Epithelial cell of prostate (primary cell): ENCODE measurements around the gene FAM217A.
"Not testable (repeated sequence)": the region's sequence is repeated elsewhere in the genome, so short reads cannot be mapped to it uniquely, and the experiment has no call there.

Source experiments
- DNase-seq: peaks from one replicate; pipeline ENCODE4 v3.0.0-alpha.2; 2011; ENCODE audit warnings: low read depth, low spot score
- H3K27ac ChIP-seq: fragments of 450-650 bp; 2 replicates; pipeline ENCODE4 v1.5.1; 2017; ENCODE audit warnings: mild to moderate bottlenecking

Gene FAM217A, protein sequence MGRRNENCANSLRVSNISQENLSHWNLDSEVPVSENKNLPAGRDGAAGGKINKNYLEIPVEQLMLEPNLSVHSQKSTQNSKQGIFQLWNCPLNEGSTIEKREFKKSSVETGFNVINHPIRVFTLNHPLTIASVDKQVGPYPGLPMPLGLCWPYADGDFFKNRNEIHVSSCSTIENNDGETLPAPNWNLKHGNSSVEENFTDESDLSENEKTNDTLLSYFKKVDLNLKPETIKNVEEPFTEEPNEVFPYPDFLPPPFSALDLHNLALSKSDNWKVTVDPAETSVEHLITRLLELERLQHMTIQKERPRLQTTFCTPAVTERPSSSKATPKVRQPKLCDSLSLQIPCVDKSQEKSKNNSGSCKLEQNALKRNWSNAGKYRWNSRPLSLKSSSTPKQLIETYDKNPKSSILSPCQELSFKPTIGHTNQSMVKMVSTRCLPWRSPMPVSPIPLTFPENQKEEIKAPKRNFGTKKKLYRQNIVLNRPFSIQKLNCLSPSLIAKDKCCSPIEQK

DNA sequence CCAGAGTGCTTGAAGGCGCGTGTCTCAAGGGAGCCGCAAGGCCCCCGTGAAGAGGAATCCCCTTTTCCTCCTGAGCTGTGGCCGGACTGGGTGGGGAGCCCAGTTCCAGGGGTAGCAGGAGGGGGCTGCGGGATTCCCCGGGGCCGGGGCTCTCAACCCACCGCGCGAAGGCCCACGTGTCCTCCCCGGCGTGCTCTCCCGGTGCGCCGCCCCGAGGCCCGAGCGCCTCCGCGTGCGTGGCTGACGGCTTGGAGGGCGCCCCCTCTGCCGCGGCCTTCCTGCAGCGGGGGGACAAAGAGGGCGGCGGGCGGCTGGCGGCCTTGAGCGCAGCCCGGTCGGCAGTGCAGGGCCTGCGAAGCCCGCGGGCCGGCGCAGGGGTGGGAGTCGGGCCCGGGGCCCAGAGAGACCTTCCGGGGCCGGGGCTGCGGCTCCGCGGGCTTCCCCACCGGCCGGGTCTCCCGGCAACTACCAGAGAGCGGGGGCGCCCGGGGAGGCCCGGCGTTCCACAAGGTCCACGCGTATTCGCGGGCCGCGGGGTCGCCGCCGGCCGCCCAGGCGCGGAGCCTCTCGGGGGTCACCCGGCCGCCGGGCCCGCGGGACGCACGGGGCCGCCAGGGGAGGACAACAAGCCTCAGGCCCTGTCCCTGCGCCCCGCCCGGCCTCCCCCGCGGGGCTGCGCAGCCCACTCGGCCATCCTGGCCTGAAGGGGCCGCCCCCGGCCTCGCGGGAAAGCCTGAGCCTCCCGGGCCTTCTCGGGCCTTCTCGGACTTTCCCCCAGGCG, at the start of gene FAM217A:
FAM217A (minus strand) TSS at position 447 of the 781 bp plus-strand sequence. CDS start 1,723 bp downstream, outside the sequence.
- DNase-seq = no peak
- no peak within 1 kb of the TSS for H3K27ac ChIP-seq

DNA sequence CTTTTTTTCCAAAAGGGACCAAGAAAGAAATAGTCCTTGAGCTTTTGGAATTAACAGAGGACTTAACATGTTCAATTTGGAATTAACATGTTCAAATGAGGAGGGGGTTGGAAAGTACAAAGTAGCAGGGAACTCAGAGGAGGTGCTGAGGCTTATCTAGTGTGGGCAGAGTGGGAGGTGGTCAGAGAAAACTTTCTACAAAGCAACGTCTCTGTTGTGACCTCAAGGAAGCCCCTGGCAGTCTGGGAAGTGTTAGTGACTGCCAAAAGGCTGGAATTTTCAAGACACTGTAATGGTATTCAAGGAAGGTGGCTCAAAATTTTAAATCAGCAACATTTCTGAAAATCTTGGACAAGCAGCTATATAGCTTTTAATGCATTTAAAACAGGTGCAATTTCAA, 49.1 kb upstream of the FAM217A start:
- DNase-seq = no peak
- no peak overlapping the region for H3K27ac ChIP-seq

DNA sequence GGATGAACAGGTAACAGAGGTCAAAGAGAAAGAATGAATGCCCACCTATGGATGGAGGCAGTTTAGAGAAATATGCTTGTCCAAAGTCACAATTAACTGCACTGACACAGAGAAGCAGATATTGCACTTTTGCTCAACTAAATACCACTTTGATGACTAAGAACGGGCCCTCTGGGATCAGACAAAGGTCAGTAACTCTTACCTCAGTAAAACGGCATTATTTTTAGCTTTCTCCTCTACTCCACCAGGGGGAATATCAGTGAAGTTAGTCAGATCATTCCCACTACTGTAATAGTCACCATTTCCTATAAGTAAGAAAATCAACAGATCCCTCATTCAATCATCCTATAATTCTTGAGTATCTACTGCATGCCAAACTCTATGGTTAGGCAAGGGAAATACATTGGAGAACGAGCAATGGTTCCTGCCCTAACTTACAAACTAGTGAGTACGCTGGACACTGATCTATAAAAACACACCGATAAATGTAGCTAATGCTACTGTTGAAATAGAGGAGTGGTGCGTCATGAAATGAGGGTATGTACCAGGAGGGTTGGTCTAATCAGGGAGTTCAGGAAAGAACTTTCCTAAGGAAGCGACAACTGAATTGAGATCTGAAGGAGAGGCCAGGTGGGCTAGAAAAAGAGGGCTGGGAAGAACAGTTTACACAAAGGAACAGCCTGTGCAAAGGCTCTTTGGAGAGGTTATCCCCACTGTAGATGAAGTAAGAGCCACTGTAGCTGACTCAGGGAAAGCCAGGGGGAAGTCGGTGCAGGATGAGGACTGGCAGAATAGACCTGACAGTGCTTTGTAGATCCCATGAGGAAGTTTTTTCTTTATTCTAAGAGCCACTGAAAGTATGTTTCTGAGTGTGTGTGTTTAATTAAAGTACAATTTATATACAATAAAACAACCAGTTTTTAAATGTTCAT, 47.3 kb upstream of the FAM217A start:
- H3K27ac ChIP-seq = peak overlapping the region; percentile 11
- DNase-seq = peak; percentile 26

DNA sequence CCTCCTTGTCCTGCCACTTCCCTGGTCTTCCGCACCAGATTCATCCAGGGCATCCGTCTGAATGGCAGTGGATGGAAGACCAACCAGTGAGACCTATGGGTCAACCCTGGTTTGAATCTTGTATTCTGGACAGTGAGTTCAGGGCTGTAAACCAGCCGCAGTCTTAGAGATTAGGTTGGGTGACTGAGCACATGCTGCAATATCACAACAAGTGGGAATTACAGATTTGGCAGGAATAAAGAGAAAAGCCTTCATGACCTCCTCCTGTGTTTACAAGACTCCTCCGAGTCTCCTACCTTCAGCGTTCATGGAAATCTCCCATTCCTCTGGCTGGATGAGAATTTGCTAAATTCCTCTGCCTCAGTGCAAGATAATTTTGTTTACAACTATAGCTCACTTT, 46.6 kb upstream of the FAM217A start:
- no peak overlapping the region for H3K27ac ChIP-seq
- DNase-seq = no peak

DNA sequence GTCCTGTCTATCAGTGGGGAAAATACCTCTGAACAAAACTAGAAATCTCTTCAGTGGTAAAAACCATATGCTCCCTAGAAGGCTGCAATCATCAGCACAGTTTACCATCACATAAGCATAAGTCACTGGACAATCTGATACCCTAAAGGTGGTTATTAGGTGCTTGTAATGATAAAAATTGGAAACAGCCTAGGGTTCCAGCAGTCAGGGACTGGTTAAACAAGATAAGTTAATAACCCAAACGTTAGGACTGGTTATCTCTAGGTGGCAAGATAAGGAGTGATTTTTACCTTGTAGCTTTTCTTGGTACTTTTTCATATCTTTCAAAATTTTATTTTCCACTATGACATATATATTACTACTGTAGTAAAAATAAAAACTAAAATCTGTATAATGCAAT, 45.4 kb upstream of the FAM217A start:
- DNase-seq = no peak
- H3K27ac ChIP-seq = no peak overlapping the region

DNA sequence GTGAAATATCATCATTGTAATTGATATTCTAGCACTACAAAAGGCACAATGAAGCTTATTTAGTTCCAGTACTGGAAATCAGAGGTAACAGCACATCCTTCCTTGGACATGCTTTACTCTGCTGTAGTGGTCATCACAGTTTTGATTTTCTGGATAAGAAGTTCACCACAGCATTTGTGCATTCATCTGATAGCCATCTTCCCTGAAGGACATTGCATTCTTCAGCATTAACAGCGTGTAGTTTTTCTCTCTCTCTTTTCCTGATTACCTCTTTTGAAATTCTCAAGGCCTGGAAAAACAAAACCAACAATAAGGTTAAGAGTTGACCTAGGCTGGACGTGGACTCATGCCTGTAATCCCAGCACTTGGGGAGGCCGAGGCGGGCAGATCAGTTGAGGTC, 36.8 kb upstream of the FAM217A start:
- no peak overlapping the region for H3K27ac ChIP-seq
- DNase-seq = no peak

- DNase-seq = no peak
- H3K27ac ChIP-seq = no peak overlapping the region
Observed at GRCh38 chr6:4114123-4114522, 35.2 kb upstream of the FAM217A start.

- no peak overlapping the region for H3K27ac ChIP-seq
- no peak for DNase-seq
Observed at GRCh38 chr6:4113649-4114048, 34.7 kb upstream of the FAM217A start.

DNA sequence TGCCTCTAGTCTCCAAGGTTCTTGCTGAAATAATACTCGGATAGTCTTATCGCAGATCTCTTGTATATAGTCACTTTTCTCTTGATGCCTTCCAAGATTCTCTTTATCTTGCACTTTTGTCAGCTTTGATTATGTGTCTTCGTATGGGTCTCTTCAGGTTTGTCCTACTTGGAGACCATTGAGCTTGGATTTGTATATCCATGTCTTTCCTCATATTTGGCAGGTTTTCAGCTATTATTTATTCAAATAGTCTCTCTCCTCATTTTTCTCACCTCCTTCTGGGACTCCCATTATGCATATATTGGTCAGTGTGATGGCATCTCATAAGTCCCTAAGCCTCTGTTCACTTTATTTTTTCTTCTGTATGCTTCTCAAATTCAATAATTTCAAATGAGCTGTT, 33.4 kb upstream of the FAM217A start:
- no peak for DNase-seq
- no peak overlapping the region for H3K27ac ChIP-seq

- not testable (repeated sequence) for H3K27ac ChIP-seq, DNase-seq
Observed at GRCh38 chr6:4109363-4109815, 30.5 kb upstream of the FAM217A start.

DNA sequence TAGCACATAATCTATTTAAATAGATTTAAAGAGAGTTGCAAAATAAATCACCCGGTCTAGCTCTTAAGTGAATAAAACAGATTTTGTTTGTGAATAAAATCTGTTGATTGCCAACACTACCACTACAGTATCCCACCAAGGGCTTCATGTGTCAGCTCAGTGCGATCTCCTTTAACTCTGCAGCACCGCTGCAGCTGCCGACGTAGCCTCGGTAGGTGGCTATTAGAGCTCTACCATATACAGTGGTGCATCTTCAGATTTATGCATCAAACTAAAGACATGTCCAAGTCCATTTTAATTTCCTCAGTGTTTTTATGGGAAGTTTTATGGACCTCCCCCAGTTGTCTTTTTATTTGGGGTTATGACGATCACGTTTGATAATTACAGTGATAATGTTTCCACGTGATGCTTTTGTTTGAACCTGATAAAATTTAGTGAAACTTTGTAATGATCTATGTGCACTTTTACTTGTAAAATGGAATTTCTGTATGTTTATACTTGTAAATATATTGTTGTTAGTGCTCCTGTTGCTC, 29.7 kb upstream of the FAM217A start:
- no peak for DNase-seq

DNA sequence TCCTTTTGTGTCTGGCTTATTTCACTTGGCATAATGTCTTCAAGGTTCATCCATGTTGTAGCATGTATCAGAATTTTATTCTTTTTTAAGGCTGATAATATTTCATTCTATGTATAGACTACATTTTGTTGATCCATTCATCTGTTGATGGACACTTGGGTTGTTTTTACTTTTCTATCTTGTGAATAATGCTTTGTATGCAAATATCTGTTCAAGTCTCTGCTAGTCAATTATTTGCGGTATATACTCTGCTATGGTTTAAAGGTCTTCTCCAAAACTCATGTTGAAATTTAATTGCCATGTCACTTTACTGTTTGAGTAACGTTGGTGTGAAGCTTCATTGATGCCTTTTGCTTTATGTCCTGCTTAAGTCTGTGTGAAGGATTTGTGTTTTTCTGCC, 28.9 kb upstream of the FAM217A start:
- DNase-seq = no peak
- H3K27ac ChIP-seq = no peak overlapping the region

More for the DNA sequence above, 29.7 kb upstream of the FAM217A start:
- H3K27ac ChIP-seq = no peak overlapping the region

- DNase-seq = no peak
- no peak overlapping the region for H3K27ac ChIP-seq
Observed at GRCh38 chr6:4105980-4106536, 27.1 kb upstream of the FAM217A start.

DNA sequence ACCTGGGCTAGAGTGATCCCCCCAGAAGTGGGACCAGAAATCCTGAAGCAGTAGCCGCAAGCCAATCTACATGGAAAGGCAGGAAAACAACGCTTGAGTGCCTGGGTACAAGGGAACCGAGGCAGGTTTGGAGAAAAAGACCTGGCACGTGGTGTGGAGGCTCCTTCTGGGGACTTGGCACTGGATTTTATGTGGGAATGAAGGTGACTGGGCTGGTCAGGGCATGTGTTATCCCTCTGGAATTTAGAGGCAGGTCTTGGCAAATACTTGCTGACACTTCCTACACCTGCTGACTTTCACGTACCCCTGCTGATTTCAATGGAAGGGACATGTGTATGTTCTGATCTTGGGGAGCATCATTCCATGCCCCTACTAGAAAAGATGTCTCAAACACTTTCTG, 25.0 kb upstream of the FAM217A start:
- DNase-seq = peak; percentile 34
- H3K27ac ChIP-seq = peak overlapping the region; percentile 14

GRCh38 chr6:4102687-4103244, 23.8 kb upstream of the FAM217A start:
- DNase-seq = no peak
- no peak overlapping the region for H3K27ac ChIP-seq

GRCh38 chr6:4101298-4101697, 22.4 kb upstream of the FAM217A start:
- no peak for DNase-seq
- no peak overlapping the region for H3K27ac ChIP-seq

GRCh38 chr6:4100655-4101054, 21.7 kb upstream of the FAM217A start:
- no peak for DNase-seq
- no peak overlapping the region for H3K27ac ChIP-seq

DNA sequence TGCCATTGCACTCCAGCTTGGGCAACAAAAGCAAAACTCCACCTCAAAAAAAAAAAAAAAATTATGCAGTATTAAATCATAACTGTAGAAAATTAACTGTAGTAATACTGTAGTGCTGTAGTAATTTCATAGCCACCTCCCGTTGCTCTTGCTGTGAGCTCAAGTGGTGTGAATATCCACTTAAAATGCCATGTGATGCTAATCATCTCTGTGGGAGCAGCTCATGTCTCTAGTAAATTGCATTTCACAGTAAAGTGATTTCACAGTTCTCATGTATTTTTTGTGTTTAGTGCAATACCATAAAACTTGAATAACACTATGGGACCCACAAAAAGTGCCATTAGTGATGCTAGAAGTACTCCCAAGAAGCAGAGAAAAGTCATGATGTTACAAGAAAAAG, 14.4 kb upstream of the FAM217A start:
- no peak overlapping the region for H3K27ac ChIP-seq
- no peak for DNase-seq

- no peak overlapping the region for H3K27ac ChIP-seq
- no peak for DNase-seq
Observed at GRCh38 chr6:4091941-4092340, 13.0 kb upstream of the FAM217A start.
